ENCODE measurements around the gene HSF4.
A peak's percentile ranks its signal among the peaks of the same experiment; 100 is the strongest.

The HSF4 gene

GRCh38 chr16:67150047-67150832 is 14.3 kb upstream of the HSF4 start:
- DNase-seq: no peak

- DNase-seq: no peak
Observed at GRCh38 chr16:67150833-67151396, 13.6 kb upstream of the HSF4 start, which contains the start of gene B3GNT9. TSS of gene B3GNT9 (minus strand) at chr16:67150998. CDS start at chr16:67150485, 513 bp downstream.

DNA sequence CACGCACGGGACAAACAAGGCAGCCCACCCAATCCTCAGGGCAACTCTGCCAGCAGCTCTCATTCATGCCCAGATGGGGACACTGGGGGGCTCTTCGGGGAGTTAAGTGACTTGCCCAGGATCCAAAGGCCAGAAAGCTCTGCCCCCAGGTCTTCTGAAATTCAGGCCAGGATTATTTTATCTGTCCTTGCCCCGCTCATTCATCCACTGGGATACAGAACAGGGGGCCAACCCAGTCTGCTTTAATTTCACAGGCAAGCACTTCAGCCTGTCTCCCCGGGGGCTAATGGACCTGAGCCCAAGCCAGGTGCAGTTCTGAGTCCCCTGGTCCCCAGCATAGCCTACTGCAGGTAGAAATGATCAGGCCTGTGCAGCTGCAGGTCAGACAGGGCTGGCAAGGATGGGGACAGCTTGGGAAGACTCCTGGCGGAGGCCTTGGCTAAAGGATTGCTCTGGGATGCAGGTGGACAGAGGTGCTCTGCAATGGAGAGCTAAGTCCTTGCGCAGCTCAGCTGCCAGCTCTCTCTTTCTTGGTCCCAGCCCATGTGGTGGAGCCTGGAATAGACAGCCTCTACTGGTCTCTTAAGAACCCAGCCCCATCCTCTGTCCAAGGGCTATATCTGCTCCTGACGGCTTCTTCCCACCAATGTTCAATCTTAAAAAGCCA is 13.0 kb upstream of the HSF4 start:
- no peak for DNase-seq

GRCh38 chr16:67154578-67155294 is 9.8 kb upstream of the HSF4 start:
- DNase-seq: no peak

- DNase-seq: peak; percentile 72
Observed at GRCh38 chr16:67155295-67156142, 9.0 kb upstream of the HSF4 start.

GRCh38 chr16:67156143-67156844 is 8.3 kb upstream of the HSF4 start:
- DNase-seq: no peak

DNA sequence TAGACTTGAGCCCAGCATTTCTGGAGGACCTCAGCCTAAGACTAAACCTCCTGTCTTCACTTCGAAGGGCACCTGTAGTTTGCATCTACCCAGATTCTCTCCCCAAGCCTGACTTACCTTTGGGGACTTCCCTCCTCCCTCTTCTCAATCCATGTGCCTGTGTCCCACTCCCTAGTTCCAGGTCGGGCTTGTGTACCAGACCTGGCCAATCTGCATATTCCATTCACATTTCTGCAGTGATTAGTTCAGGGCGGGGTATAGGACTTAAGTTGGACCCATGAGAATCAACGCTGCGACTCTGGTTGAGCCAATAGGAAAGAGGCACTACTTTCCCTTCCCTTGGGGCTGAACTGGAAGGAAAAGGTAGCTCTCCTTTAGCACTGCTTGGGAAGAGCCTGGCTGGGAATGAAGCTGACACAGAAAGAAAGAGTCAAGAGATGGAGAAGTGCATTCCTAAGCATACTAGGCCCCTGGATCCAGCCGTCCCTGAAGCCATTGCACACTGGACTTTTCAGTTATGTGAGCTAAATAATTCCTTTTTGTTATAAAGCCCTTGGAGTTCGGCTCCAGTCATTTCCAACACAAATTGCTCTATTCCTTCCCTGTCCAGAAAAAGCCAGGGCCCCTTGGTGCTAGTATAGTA is 7.3 kb upstream of the HSF4 start:
- DNase-seq: no peak

GRCh38 chr16:67157892-67158635 is 6.5 kb upstream of the HSF4 start:
- no peak for DNase-seq

- DNase-seq: peak; percentile 70
Observed at GRCh38 chr16:67158637-67159600, 5.6 kb upstream of the HSF4 start.

GRCh38 chr16:67161595-67162058 is 2.9 kb upstream of the HSF4 start:
- no peak for DNase-seq

DNA sequence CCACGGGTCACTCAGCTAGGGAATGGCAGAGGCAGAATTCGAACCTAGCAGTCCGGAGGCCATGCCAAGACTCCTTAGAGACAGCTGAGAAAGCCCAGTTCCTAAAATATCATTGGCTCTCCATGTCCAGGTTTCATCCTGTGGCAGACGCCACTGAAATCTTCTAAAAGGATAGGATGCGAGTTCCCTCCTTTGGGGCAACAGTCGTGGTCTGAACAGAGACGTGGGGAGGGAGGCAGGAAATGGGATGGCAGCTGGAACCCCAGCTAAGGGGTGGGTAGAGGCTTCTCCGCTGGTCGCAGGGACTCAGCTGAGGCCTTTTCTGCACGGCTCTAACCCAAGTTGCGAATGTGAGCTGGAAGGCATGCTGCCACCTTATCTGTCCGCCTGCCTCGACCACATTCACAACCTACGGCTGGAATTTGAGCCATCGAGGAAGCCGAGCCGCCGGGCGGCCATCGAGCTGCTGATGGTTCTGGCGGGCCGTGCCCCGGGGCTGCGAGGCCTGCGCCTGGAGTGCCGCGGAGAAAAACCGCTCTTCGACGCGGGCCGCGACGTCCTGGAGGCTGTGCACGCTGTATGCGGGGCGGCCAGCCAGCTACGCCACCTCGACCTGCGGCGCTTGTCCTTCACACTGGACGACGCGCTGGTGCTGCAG is 1.9 kb upstream of the HSF4 start:
- DNase-seq: no peak

DNA sequence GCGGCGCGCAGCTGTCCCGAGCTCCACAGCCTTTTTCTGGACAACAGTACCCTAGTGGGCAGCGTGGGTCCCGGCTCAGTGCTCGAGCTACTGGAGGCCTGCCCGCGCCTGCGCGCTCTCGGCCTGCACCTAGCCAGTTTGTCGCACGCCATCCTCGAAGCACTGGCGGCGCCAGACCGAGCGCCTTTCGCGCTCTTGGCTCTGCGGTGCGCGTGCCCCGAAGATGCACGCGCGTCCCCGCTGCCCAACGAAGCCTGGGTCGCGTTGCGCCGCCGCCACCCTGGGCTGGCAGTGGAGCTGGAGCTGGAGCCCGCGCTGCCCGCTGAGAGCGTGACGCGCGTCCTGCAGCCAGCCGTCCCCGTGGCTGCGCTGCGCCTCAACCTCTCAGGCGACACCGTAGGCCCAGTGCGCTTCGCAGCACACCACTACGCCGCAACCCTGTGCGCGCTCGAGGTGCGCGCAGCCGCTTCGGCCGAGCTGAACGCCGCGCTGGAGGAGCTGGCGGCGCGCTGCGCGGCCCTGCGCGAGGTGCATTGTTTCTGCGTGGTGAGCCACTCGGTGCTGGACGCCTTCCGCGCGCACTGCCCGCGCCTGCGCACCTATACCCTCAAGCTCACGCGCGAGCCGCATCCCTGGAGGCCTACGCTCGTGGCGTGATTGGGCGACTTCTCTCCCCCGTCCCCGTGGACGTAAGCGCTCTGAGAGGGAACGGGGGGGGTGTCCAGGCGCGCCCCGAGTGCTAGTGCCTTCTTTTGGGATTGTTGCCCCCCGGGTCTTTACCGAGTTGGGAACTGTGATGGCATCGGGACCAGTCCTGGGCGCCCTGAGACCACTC is 1.2 kb upstream of the HSF4 start:
- no peak for DNase-seq

GRCh38 chr16:67163999-67164558 is 466 bp upstream of the HSF4 start:
- no peak for DNase-seq

GRCh38 chr16:67165121-67166078 is 855 bp downstream of the HSF4 start:
- no peak for DNase-seq

GRCh38 chr16:67166110-67166547 is 1.6 kb downstream of the HSF4 start:
- DNase-seq: no peak
